GM12873 (cell line): Measurements from ENCODE around the gene PKD2L2.

ENCODE experiments used
- TF ChIP-seq, protein P1 (sequence below): IDR thresholded peaks from 2 replicates; pipeline ENCODE4 v1.5.1; 2012; ENCODE audit warnings: low read depth, mild to moderate bottlenecking, moderate library complexity, low read length, control low read depth; ENCODE audit not compliant: insufficient read depth; ENCODE audit errors: missing control alignments

The PKD2L2 gene

DNA sequence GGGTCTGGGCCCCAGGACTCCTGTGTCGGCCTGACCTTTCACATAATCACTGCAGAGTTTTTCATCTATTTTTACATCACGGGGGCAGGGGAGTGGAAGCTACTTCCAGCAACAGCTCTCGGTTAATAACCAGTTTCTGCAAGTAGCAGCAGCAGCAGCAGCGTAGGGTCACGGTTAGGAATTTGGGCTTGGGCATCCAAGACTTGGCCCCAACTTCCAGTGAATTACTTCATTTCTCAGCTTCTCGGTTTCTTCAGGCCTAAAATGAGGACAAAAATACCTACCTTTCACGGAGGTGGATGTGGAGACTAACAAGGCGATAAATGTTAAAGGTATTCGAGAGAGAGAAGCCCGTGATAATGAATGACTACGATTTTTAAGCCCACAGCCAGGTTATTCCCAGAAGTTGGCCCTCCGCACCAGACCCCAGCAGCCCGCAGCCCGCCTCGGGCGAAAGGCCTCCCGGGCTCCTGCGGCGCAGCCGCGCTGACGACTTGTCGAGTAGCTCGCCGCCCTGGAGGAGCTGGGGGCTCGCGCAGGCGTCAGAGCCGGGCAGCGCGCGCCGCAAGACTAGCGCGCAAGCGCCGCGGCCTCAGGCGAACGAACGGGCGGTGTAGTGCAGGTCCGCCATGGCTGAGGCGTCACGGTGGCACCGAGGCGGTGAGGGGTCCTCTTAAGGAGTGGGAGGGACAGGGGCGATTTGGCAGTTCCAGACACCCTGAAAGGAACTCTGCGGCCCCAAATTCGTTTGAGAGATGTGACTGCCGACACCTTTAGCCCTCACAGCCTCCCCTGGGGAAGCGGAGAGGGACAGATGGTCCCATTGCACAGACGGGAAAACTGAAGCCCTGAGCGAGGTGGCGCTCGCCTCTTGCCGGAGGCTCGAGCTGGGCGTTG is at the start of gene PKD2L2:
Gene PKD2L2 (plus strand): TSS at position 595 of the 897 bp plus-strand sequence. CDS start 35 bp downstream, at position 630.
- TF ChIP-seq, protein P1, sequence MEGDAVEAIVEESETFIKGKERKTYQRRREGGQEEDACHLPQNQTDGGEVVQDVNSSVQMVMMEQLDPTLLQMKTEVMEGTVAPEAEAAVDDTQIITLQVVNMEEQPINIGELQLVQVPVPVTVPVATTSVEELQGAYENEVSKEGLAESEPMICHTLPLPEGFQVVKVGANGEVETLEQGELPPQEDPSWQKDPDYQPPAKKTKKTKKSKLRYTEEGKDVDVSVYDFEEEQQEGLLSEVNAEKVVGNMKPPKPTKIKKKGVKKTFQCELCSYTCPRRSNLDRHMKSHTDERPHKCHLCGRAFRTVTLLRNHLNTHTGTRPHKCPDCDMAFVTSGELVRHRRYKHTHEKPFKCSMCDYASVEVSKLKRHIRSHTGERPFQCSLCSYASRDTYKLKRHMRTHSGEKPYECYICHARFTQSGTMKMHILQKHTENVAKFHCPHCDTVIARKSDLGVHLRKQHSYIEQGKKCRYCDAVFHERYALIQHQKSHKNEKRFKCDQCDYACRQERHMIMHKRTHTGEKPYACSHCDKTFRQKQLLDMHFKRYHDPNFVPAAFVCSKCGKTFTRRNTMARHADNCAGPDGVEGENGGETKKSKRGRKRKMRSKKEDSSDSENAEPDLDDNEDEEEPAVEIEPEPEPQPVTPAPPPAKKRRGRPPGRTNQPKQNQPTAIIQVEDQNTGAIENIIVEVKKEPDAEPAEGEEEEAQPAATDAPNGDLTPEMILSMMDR, result no peak

DNA sequence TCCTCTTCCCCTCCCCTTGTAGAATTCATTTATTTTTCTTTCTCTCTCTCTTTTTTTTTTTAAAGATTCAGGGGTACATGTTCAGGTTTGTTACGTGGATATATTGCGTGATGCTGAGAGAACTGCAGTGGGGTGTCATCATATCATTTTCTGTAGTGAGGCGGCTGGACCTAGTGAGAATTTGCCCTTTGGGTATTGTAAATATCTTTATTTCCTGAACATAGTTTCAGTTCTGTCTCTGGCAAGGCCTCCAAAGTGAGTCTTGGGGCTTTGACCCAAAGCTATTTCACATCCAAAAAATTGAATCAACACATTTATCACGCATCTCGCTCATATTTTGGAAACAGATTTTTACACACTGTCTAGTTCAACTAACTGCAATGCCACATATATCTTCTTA is 47.0 kb upstream of the PKD2L2 start:
- TF ChIP-seq, protein P1, result no peak

DNA sequence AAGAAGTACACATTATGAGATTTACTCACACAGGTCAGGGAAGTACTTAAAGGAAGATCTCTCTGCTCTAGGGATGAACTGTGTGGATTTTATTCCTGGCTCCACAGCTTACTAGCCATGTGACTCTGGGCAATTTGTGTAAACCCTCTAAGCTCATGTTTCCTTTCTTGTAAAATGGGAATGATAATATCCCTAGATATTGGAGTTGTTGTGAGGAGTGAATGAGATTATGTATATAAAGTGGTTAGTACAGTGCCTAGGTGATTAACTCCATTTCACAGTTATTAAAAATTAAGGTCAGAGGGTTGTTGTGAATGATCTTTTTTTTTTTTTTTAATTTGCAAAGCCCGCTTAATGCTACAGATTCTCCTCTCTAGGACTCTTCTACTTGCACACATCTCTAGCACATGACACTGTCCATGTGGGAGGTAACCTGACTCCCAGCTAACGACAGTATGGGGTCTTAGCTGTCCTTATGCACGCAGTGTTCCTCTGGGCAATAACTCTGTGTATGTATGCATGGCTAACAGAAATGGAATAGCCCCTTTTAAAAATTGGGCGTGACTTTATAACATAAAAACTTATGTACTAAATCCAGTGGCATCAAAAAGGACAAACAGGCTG is 45.5 kb upstream of the PKD2L2 start:
- TF ChIP-seq, protein P1, result no peak

DNA sequence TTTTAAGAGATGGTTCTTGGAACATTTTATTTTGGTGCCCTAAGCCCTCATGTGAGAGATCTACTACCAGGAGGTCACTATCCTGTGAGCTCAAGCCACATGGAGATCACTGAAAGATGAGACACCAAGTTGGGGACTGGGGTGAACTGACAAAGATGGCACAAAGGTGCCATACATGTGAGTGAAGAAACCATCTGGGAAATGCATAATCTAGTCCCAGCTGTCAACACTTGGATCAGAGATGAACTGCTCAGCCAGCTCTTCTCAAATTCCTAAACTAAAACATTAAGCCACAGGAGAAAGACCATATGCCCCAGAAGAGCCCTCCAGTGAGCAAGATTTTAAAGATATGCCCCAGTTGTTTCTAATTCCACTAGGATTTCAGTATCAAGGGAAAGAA is 43.8 kb upstream of the PKD2L2 start:
- TF ChIP-seq, protein P1, result no peak

DNA sequence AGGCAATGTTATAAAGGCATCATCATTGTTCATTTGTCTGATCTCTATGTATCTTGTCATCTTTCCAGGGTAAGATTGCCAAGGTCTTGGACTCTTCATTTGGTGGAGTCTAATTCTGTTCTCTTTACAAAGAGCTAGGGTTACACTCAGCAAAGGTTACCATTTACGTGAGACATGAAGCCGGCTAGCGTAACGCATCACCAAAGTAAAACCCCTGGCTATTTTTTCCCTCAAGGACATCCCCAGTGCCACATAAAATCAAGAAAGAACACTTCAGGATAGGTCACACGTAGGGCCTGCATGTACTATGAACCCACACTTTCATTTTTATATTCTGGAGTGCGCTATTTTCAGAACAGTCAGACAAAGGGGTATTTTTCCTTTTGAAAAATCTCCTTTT is 41.6 kb upstream of the PKD2L2 start:
- TF ChIP-seq, protein P1, result no peak

DNA sequence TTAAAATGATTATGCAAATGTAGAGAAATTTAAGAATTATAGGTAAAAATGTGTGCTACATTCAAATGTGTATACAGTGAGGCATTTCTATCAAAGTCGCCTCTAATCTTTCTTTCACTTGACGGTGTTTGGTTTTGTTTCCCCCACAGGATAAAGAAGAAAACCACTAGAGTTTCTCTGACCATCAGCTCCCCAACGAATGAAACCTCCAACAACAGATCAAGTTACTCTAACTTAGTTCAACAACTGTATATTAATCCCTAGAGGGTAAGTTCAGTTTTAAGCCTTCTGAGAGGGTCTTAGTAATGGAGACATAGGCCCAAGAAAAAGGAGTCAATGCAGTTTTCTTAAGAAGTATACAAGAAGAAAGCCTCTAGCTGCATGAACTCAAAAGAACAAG is 33.1 kb upstream of the PKD2L2 start:
- TF ChIP-seq, protein P1, result no peak
